OCI-LY1 (cell line): Measurements from ENCODE around the gene AKR7A2.

ENCODE experiments used
- H2AFZ ChIP-seq: fragments of 200-600 bp; sonication (generic), shearing (Covaris generic); 2 replicates; pipeline ENCODE4 v1.6.0; 2014; ENCODE audit warnings: antibody characterized with exemption, mild to moderate bottlenecking, low read length
- H3F3A ChIP-seq: fragments of 200-600 bp; sonication (generic), shearing (Covaris generic); 2 replicates; pipeline ENCODE4 v1.6.0; 2014; ENCODE audit warnings: mild to moderate bottlenecking, antibody characterized with exemption, low read length, moderate library complexity; ENCODE audit not compliant: insufficient read depth
- H3K27ac ChIP-seq: fragments of 200-600 bp; sonication (generic); 2 replicates; pipeline ENCODE4 v1.5.1; 2014; ENCODE audit warnings: low read length, mixed run types, mild to moderate bottlenecking, low read depth; ENCODE audit not compliant: poor library complexity, severe bottlenecking
- H3K27me3 ChIP-seq: fragments of 200-600 bp; sonication (generic); 2 replicates; pipeline ENCODE4 v1.6.0; 2014; ENCODE audit warnings: antibody characterized with exemption, mild to moderate bottlenecking, low read length, moderate library complexity; ENCODE audit not compliant: insufficient read depth
- H3K36me3 ChIP-seq: fragments of 200-600 bp; sonication (generic); 2 replicates; pipeline ENCODE4 v1.6.1; 2014; ENCODE audit warnings: mild to moderate bottlenecking, antibody characterized with exemption, low read length, moderate library complexity, mixed read lengths; ENCODE audit not compliant: insufficient read depth
- H3K4me1 ChIP-seq: fragments of 200-600 bp; sonication (generic); 2 replicates; pipeline ENCODE4 v1.5.1; 2014; ENCODE audit warnings: mild to moderate bottlenecking, low read length, moderate library complexity; ENCODE audit not compliant: insufficient read depth, severe bottlenecking
- H3K4me2 ChIP-seq: fragments of 200-600 bp; sonication (generic), shearing (Covaris generic); 2 replicates; pipeline ENCODE4 v1.6.1; 2014; ENCODE audit warnings: low read length
- H3K4me3 ChIP-seq: fragments of 200-600 bp; sonication (generic); 2 replicates; pipeline ENCODE4 v1.5.1; 2014; ENCODE audit warnings: low read length, low read depth, mild to moderate bottlenecking, mixed read lengths; ENCODE audit not compliant: poor library complexity, severe bottlenecking
- H3K79me2 ChIP-seq: fragments of 200-600 bp; shearing (Covaris generic); 2 replicates; pipeline ENCODE4 v1.6.1; 2016; ENCODE audit warnings: mixed run types, low read length, mixed read lengths; ENCODE audit not compliant: insufficient read depth
- H3K9ac ChIP-seq: fragments of 200-600 bp; sonication (generic), shearing (Covaris generic); 2 replicates; pipeline ENCODE4 v1.6.1; 2014; ENCODE audit warnings: mild to moderate bottlenecking, low read length, mixed read lengths
- H3K9me2 ChIP-seq: fragments of 200-600 bp; sonication (generic), shearing (Covaris generic); 2 replicates; pipeline ENCODE4 v1.6.1; 2014; ENCODE audit warnings: low read depth, mild to moderate bottlenecking, low read length, mixed read lengths
- H3K9me3 ChIP-seq: fragments of 200-600 bp; shearing (Covaris generic); 2 replicates; pipeline ENCODE4 v1.6.1; 2014; ENCODE audit warnings: low read length, mixed read lengths
- H4K20me1 ChIP-seq: fragments of 200-600 bp; sonication (generic), shearing (Covaris generic); 2 replicates; pipeline ENCODE4 v1.6.0; 2016; ENCODE audit warnings: mild to moderate bottlenecking, low read length; ENCODE audit not compliant: insufficient read depth
- CTCF ChIP-seq: fragments of 200-600 bp; sonication (generic), shearing (Covaris generic); IDR thresholded peaks from 2 replicates; pipeline ENCODE4 v1.5.1; 2017; ENCODE audit warnings: mild to moderate bottlenecking, antibody characterized with exemption, low read length, moderate library complexity, mixed read lengths
- EZH2 ChIP-seq: fragments of 200-600 bp; sonication (generic), shearing (Covaris generic); IDR thresholded peaks from 2 replicates; pipeline ENCODE4 v1.8.0; 2017; ENCODE audit warnings: borderline replicate concordance, mixed run types, mild to moderate bottlenecking, antibody characterized with exemption, low read length, moderate library complexity, mixed read lengths

The AKR7A2 gene

GRCh38 chr1:19309123-19309813 is 2.7 kb downstream of the AKR7A2 start:
- H3K9ac ChIP-seq: no peak overlapping the region
- TF ChIP-seq CTCF: no peak
- no peak for TF ChIP-seq EZH2
- H4K20me1 ChIP-seq: no peaks in the 10 kb centered on the region
- H3K36me3 ChIP-seq: peaks cover 38% of the 10 kb centered on the region
- H3K9me3 ChIP-seq: no peaks in the 10 kb centered on the region
- H3K4me1 ChIP-seq: peaks cover 30% of the 10 kb centered on the region
- no peaks in the 10 kb centered on the region for H3K79me2 ChIP-seq
- H2AFZ ChIP-seq: no peak overlapping the region
- no peak overlapping the region for H3K4me2 ChIP-seq
- H3K4me3 ChIP-seq: no peak overlapping the region
- no peak overlapping the region for H3K27ac ChIP-seq
- no peaks in the 10 kb centered on the region for H3K27me3 ChIP-seq
- no peaks in the 10 kb centered on the region for H3F3A ChIP-seq
- H3K9me2 ChIP-seq: no peaks in the 10 kb centered on the region

- Histone ChIP-seq H3K4me2 (no peak overlapping the region), H4K20me1 (no peaks in the 10 kb centered on the region), H3K9me2 (no peaks in the 10 kb centered on the region), H2AFZ (no peak overlapping the region), H3K27me3 (no peaks in the 10 kb centered on the region), H3F3A (no peaks in the 10 kb centered on the region), H3K9ac (no peak overlapping the region), H3K79me2 (no peaks in the 10 kb centered on the region), H3K4me1 (peaks cover 22% of the 10 kb centered on the region), H3K36me3 (peaks cover 46% of the 10 kb centered on the region), H3K9me3 (no peaks in the 10 kb centered on the region), H3K27ac (no peak overlapping the region), H3K4me3 (no peak overlapping the region)
- TF ChIP-seq EZH2 (no peak), CTCF (no peak)
Measured at GRCh38 chr1:19308509-19308907, 3.4 kb downstream of the AKR7A2 start.

- TF ChIP-seq CTCF (no peak), EZH2 (no peak)
- no peak overlapping the region for H3K4me2 ChIP-seq
- no peaks in the 10 kb centered on the region for H3K79me2 ChIP-seq
- no peak overlapping the region for H3K27ac ChIP-seq
- no peaks in the 10 kb centered on the region for H3K27me3 ChIP-seq
- H2AFZ ChIP-seq: no peak overlapping the region
- H3F3A ChIP-seq: no peaks in the 10 kb centered on the region
- H3K4me1 ChIP-seq: peaks cover 17% of the 10 kb centered on the region
- H3K9me2 ChIP-seq: no peaks in the 10 kb centered on the region
- no peak overlapping the region for H3K9ac ChIP-seq
- H3K9me3 ChIP-seq: no peaks in the 10 kb centered on the region
- peaks cover 52% of the 10 kb centered on the region for H3K36me3 ChIP-seq
- H4K20me1 ChIP-seq: no peaks in the 10 kb centered on the region
- no peak overlapping the region for H3K4me3 ChIP-seq
Measured at GRCh38 chr1:19307794-19308508, 4.0 kb downstream of the AKR7A2 start.
